ENCODE measurements around the gene CACNB1.
"Not testable (repeated sequence)": the region's sequence is repeated elsewhere in the genome, so short reads cannot be mapped to it uniquely, and the experiment has no call there.

Gene CACNB1

GRCh38 chr17:39174920-39175694 lies 22.4 kb downstream of the CACNB1 start:
- DNase-seq (ENCODE audit: low spot score), result no peak

DNA sequence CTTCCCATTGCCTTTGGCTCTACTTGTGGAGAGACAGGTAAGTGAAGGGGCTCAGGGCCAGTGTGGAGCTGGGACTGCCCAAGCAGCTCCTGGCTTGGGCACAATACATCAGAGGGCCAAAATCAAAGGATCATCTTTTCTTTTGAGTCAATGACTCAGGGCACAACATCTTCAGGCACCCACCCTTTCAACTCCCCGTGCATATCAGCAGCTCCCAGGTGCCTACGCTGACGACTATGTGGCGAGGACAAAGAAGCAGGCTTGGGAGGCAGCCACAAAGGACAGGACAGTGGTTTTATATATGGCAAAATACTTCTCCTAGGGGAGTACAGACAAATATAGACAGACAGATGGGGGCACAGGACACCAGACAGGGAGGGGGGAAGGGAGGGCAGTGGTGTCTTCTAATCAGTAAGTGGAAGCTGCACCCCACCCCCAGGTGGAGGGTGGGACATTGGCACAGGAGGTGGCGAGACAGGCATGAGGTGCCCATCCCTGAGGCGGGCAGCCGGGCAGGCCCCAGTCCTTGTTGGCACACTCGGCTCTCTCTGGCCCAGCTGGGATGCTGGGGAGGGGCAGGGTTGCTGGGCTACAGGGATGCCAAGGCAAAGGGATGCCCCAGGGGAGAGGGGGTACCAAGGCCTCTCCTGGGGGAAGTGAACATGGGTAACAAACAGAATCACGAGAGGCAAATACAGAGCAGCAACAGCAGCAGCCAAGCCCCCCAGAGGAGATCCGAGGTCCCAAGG lies 23.8 kb downstream of the CACNB1 start:
- DNase-seq (ENCODE audit: low spot score), result no peak

DNA sequence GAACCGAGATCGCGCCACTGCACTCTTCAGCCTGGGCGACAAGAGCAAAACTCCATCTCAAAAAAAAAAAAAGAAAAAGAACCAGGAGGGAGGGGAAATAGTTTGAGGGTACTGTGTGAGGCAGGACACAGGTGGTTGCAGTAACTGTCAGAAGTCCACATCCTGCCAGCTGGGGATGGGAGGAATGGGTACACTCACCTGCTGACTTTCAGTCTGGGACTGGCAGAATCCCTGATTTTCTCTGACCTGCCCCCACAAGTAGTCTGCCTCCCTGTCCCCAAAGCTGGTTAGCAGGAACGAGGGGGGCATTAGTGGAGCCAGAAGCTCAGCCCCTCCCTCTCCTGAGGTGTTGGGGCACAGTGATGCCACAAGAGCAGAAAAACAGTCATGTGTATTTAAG lies 24.4 kb downstream of the CACNB1 start:
- no peak for DNase-seq (ENCODE audit: low spot score)

DNA sequence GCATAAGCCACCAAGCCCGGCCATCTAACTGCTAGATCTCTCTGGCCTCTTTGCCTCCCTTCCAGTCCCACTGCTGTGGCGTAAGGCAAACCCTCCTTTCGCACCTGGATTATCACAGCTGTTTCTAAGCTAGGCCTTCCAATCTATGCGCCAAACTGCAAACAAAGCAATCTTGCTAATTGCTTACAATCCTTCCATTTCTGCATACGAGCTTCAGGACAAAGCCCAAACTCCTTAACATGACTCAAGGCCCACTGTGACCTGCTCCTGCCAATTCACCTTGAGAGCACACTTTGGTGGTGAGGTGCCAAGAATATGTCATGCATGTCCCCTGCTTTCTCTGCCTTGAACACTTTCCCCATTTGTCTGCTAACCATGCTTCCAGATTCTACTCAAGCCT lies 25.5 kb downstream of the CACNB1 start:
- DNase-seq (ENCODE audit: low spot score), result no peak

DNA sequence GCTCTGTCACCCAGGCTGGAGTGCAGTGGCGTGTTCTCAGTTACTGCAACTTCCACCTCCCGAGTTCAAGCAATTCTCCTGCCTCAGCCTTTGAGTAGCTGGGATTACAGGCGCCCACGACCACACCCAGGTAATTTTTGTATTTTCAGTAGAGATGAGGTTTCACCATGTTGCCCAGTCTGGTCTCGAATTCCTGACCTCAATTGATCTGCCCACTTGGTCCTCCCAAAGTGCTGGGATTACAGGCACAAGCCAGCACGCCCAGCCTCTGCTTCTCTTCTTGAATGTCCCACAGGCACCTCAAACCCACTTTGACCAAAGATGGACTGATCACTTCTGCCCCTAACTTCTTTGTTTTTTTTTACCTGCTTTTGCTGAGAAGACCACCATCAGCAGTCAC lies 26.9 kb downstream of the CACNB1 start:
- no peak for DNase-seq (ENCODE audit: low spot score)

DNA sequence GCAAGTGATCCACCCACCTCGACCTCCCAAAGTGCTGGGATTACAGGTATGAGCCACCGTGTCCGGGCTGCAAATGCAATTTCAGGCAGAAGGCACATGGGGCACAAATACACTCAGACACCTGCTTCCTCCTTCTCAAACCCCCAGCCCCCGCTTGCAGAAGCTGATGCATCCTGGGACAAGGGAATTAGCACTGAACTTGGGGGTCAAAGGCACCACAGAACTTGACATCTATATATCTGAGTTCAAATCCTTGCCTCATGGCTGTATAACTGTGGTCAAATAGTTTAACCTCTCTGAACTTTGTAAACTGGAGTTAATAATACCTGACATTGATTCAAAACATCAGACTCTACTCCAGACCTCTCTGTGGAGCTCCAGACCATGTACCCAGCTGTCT lies 27.4 kb downstream of the CACNB1 start:
- DNase-seq (ENCODE audit: low spot score), result no peak

DNA sequence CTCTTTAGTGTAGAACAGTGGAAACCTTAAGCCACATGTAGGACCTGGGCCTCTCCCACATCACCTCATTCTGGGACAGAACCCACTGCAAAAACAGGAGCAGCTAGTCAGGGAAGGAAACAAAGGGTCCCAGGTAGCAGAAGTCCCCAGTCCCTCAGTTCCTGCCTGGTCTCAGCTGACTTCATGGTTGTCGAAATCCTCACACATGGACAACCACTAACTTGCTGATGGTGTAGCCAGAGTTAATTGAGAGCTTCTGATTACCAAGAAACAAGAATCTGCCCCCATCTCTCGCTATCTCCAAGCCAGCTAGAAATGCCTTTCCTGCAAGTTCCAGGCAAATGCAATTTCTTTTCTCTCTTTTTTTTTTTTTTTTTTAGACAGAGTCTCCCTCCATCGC lies 28.0 kb downstream of the CACNB1 start:
- no peak for DNase-seq (ENCODE audit: low spot score)

- no peak for DNase-seq (ENCODE audit: low spot score)
Measured at GRCh38 chr17:39169101-39169500, 28.4 kb downstream of the CACNB1 start.

DNA sequence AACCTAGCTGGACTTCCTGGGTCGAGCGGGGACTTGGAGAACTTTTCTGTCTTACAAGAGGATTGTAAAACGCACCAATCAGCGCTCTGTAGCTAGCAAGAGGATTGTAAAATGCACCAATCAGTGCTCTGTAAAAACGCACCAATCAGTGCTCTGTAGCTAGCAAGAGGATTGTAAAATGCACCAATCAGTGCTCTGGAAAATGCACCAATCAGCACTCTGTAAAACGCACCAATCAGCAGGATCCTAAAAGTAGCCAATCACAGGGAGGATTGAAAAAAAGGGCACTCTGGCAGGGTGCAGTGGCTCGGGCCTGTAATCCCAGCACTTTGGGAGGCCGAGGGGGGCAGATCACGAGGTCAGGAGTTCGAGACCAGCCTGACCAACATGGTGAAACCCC lies 29.0 kb downstream of the CACNB1 start:
- DNase-seq (ENCODE audit: low spot score), result not testable (repeated sequence)

DNA sequence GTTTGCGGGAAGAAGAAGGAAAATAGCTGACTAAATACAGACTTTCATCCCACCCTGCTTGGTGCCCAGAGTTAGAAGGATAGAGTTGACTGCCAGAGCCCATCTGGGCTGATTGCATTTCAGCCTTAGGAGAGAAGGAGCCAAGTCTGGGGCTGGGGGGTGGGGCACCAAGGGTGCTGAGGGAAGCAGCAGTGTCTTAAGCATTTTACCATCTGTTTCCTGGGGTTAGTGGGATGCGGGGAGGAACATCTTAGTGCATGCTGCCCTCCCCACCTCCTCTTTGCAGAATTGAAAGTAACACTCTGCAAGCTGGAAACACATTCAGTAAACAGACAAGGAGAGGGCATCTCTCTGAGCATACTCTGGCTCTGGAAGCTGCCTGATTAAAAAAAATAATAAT lies 30.0 kb downstream of the CACNB1 start:
- DNase-seq (ENCODE audit: low spot score), result no peak

DNA sequence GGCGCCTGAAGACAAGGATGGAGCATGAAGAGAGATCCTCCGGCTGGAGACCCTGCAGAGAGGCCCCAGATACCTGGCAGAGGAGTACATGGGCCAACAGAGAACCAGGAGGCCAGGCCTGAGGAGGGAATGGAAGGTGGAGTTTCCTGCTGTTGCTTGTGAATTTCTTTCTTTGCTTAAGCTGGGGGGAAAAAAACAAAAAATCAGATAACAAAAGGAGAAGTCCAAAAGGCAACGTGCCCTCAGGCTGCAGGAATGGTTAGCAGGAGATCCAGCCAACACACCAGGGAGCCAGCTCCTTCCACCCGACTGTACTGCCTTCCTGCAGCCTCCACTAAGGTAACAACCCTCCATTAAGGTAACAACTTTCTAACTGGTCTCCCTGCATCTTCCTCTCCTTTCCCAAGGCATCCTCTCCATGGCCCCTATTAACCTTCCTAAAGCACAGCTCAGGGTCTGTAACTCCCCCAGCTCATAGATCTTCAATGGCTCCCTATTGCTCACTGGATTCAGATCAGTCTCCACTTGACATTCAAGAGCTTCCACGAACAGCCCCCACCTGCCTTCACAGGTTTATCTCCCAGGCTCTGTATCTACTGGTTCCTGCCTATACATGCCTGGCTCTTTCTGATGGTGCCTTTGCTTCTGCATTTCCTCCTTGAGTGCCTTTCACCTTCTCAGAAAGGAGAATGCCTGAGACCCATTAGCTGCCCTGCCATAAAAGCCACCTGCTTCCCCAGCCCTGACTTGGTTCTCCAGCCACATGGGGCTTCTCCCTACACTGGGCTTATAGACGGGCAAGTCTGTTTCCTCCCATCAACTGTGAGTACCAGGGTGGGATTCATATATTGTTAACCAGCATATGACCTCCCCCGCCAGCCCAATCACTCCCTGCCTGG lies 30.8 kb downstream of the CACNB1 start:
- no peak for DNase-seq (ENCODE audit: low spot score)

- no peak for DNase-seq (ENCODE audit: low spot score)
Measured at GRCh38 chr17:39165841-39166349, 31.6 kb downstream of the CACNB1 start, which contains the start of gene ARL5C. ARL5C (minus strand) TSS chr17:39166161; CDS start chr17:39165760, 401 bp downstream.

- no peak for DNase-seq (ENCODE audit: low spot score)
Measured at GRCh38 chr17:39165178-39165840, 32.2 kb downstream of the CACNB1 start.

- peak; percentile 75 for DNase-seq (ENCODE audit: low spot score)
Measured at GRCh38 chr17:39164675-39165143, 32.8 kb downstream of the CACNB1 start.

GRCh38 chr17:39161962-39162361 lies 35.5 kb downstream of the CACNB1 start:
- DNase-seq (ENCODE audit: low spot score), result no peak

DNA sequence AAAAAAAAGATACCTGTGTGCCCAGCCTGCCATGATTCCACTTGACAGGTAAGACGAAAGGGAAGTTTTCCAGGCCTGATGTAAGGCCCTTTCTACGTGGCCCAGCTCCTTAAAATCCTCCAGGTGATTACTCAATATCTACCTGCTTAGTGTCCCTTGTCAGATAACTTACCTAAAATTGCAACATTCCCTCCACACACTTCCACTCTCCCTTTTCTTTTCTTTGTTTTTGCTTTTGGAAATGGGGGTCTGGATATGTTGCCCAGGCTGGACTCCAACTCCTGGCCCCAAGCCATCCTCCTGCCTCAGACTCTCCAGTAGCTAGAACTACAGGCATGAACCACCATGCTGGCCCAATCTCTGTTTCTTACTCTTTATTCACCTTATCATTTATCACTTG lies 38.8 kb downstream of the CACNB1 start:
- DNase-seq (ENCODE audit: low spot score), result no peak

DNA sequence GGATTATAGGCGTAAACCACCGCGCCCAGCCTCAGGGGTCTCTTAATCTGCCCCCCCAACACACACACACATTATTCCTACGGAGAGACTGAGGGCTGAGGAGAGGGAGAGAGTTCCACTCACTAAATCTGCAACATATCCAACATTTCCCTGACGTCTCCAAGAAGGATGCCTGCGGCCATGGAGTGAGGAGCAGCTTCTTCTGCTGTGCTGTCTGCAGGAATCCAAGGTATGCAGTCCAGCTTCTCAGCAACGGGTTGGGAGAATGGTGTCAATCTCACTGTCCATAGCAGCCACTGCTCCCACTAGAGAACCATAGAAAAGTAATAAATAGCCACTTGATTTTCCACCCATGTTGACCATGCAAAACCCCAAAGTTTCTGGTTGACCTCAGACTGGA lies 41.0 kb downstream of the CACNB1 start:
- no peak for DNase-seq (ENCODE audit: low spot score)

- no peak for DNase-seq (ENCODE audit: low spot score)
Measured at GRCh38 chr17:39155654-39156053, 41.8 kb downstream of the CACNB1 start.

GRCh38 chr17:39153599-39154051 lies 43.8 kb downstream of the CACNB1 start:
- DNase-seq (ENCODE audit: low spot score), result peak; percentile 90

DNA sequence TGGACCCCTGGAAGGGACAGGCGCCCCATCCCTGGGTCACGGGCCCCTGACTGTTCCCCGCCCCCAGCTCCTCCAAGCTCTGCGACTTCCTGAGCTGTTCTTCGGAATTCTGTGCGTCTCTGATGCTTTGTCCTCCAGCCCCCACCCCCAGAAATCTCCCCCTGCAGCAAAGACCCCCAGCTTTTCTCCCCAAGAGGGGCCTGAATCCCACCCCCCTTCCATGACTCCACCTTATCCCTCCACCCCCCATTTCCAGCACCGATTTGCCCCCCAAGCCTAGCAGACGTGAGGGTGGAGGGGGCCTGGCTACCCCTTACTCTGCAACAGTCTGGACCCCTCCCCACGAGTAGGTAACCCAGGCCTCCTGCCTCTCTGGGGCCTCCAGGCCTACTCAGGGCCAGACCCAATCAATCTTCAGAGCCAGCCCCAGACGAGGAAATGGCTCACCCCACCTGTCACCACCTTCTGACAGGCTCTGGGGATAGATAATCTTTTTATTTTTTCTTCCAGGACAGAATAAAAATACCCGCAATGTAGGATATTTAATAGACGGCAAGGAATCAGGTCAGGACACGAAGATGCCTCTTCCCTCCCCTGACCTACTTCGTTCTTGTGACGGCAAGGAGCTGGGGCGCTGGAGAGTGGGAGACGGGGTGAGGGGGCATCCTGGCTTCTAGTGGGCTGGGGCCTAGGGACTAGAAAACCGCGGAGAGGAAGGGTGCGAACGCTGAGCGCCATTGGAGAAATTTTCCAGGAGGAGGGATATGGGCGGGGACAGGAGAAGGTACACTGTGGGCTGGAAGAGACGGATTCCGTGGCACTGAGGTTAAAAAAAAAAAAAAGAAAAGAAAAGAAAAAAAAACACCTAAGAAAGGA lies 45.3 kb downstream of the CACNB1 start:
- no peak for DNase-seq (ENCODE audit: low spot score)

Measured in SW480 (cell line).